GM04503 (cell line): ENCODE data around the gene DGCR2.
"Not testable (repeated sequence)": the region's sequence is repeated elsewhere in the genome, so short reads cannot be mapped to it uniquely, and the experiment has no call there.

ENCODE experiments used
- DNase-seq: peaks from one replicate; pipeline ENCODE4 v3.0.0-alpha.2; 2012; ENCODE audit warnings: low read depth

DGCR2 gene

GRCh38 chr22:19042285-19043120 lies 79.7 kb downstream of the DGCR2 start:
- no peak for DNase-seq

DNA sequence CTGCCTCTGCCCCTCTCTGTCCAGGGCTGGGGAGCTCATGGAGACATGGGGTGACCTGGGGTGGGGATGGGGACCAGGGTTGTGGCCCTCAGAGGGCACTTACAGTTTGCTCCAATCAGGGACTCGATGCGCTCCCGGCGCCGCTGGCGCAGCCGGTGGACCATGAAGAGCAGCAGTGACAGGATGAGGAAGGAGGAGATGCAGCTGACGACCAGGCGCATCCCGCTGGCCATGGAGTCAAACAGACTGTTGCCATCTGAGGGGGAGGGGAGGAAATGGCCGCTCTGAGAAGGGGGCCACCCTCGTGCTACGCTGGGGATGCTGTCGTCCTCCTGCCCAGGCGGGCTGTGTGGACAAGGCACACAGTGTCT lies 80.5 kb downstream of the DGCR2 start:
- no peak for DNase-seq

DNA sequence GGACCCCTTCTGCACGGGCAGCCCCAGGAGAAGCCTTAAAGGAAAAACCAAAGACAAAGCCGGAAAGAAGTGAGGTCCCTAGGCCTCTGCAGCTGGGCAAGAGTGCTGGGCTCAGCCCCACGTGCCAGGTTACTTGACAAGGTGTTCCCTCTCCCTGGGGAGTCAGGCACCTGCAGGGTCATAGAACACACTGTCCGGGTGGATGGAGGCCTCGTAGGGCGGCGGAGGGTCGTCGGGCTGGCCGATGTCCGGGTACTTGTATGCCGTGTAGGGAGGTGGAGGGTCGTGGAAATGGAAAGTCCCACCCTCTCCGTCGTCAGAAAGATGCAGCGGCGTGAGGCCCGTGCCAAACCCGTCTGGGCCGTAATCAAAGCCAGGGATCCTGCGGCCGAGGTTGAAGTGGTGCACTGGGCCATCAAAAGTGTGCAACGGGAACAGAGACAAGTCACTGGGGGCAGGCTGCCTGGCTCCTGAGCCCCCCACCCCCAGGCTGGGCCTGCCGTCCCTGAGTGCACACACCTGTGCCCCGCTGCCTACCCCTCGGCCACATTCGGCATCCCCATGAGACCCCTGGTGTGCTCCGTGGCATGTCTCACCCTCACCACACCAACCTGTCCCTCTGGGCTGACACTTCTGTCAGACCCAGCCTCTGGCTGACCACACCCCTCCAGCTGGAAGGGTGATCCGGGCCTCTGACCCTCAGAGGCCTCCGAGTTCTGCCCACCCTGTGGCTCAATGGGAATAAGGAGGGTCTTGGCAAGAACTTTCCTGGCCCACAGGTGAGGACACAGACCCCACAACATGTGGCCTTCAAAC lies 81.1 kb downstream of the DGCR2 start:
- DNase-seq = no peak

DNA sequence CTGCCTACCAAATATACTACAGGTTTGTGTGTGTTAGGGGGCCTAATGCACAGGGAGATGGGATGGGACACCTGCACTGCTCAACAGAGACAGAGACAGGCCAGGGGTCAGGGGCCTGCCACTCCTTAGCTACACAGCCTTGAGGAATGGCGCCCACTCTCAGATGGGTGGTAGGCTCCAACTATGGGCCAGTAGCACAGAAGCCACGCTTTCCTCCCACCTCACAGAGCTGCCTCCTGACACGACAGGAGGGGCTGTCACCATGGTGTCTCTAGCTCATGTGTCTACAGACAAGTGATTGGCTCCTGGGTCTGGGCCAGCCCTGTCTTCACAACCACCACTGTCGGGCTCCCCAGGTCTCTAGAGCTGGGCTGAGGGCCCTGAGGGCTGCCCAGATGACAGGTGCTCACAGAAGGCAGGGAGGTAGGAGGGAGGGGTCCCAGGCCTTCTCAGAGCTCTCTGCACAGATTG lies 81.8 kb downstream of the DGCR2 start:
- no peak for DNase-seq

- DNase-seq = no peak
These were observed 82.4 kb downstream of the DGCR2 start for GRCh38 chr22:19039796-19040280.

DNA sequence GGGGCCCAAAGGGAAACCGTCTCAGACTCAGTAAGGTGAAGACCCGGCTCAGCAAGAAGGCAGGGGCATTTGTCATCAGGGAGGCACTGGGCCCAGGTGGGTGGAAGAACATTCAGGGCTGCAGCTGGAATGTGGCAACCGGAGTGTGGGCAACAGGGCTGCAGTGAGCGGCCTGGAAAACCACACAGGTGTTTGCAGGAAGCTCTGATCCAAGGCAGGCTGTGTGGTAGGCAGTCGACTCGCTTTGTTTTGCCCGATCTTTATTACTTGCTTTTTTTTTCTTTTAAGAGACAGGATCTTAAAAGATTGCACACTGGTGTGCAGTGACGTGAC lies 82.8 kb downstream of the DGCR2 start:
- DNase-seq = no peak

DNA sequence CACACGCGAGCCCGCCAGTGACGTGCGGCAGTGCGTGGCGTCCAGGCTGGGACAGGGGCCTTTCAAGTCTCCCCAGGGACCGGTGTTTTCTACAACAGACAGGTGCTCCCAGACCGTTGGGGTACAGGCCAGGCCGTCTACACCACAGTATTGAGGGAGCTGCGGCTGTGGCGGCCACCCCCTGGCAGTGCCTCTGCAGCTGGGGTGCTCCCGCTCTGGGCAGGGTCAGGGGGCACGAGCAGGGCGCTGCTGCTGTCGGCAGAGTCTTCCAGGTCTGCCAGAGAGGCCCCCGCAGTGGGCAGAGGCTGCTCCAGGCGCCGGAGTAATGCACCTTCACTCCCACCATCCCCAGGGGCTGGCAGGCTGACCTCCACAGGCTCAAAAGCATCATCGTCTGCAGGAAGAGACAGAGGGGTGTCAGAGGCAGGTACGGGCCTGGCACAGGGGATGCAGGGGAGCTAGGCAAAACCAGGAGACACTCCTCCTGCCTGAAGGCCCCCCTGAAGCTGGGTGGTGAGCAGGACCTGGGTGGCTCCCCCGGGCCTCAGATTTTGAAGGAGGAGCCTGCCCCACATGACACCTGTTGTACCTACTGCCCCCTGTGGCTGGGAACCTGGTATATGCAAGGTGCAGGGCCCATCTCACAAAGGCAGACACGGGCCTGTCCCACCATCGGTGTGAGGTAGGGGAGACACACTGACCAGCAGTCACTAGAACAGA lies 83.3 kb downstream of the DGCR2 start:
- DNase-seq = no peak

GRCh38 chr22:19038164-19038546 lies 84.1 kb downstream of the DGCR2 start:
- DNase-seq = no peak

DNA sequence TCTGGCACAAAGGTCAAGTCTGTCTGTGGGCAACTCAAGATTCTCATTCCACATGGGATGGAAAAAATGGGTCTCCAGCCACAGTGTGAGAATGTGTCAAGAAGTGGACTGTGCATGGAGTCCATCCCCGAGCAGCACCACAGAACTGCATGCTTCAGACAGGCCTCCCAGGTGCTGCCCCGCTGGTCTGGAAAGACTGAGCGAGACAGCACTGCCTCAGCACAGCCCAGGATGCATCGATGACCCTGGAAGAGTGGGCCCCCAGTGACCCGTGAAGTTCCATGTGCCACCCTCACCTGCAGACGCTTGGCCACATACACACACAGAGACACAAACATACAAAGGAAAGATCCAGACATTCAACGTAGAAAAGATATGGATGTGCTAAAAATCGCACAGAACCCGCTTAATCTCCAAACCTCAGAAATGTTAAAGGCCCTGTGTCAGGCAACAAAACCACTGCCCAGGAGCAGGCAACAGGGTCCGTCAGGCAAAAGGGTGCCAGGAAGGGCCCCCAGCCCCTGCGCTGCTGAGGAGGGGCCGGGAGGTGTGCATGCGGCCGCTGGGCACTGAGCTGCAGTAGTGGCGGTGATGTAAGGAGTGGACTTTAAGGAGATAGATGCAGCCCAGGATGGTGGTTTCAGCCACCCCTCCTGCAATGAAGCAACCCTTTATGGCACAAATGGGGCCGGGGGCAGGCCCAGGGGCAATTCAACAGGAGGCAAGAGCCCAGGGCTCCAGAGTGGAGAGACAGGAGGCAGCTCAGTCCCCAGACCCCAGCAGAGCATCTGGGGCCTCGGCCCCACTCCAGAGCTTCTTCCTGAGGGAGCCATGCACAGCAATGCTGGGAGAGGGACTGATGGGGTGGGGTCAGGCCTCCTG lies 84.7 kb downstream of the DGCR2 start:
- DNase-seq = no peak

DNA sequence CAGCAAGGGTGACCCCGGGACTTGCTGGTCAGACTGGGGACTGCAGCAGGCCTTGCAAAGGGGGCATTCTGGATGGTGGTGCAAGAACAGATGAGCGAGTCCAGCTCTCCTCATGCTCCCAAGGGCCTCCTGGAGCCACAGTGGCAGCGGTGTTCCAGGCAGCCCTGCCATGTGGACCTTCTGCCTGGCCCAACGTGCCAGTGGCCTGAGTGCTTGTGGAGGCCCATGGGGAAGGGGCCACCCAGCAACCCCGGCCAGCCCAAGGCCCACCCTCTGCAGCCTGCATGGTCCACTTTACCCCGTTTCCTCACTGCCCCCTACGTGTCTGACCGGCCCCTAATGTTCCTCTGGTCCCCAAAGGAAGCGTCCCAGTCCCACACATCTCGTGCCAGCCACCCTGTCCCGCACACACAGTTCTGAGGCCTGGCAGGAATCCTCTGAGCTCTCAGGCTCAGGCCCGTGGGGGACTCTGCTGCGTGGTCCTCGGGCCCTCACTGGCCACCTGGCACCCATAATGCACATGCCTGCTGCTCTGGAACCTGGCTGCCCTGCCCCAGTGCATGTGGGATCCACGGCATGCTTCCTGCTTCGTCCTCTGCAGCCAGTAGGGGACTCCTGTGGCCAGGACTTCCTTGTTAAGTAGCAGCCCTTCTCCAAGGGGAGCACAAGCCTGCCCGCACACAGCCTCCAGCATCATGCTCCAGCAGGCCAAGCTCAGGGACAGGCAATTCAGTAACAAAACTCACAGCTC lies 85.5 kb downstream of the DGCR2 start:
- no peak for DNase-seq

DNA sequence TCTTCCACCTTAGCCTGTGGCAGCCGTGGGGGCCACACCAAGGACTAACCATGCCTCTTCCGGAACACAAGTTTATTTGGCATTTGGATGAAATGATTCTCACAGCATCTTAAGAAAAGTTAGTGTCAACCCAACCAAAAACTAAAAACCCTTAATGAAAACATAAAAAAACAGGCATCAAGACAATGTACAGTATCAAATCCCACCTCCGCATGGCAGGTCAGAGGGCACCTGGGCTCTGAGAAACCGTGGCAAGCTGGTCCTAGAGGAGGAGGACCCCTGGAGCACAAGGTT lies 86.0 kb downstream of the DGCR2 start:
- DNase-seq = no peak

- no peak for DNase-seq
These were observed 86.6 kb downstream of the DGCR2 start for GRCh38 chr22:19035474-19036228.

DNA sequence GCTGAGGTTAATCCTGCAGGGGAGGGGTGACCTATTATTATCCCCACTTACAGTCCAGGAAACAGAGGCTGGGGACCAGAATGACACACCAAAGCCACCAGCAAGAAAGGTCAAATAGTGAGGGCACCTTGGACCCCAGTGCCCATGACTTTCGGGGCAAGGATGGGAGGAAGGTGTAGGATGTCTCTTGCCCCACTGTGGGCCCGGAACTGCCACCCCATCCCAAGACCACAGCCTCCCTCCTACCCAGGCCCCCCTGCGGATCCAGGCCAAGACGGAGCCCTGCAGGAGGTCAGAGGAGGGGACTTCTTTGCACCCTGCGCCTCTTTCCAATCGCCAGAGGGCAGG lies 87.1 kb downstream of the DGCR2 start:
- not testable (repeated sequence) for DNase-seq

GRCh38 chr22:19034724-19035120 lies 87.5 kb downstream of the DGCR2 start:
- DNase-seq = not testable (repeated sequence)

GRCh38 chr22:19034031-19034723 lies 88.0 kb downstream of the DGCR2 start:
- DNase-seq = not testable (repeated sequence)

DNA sequence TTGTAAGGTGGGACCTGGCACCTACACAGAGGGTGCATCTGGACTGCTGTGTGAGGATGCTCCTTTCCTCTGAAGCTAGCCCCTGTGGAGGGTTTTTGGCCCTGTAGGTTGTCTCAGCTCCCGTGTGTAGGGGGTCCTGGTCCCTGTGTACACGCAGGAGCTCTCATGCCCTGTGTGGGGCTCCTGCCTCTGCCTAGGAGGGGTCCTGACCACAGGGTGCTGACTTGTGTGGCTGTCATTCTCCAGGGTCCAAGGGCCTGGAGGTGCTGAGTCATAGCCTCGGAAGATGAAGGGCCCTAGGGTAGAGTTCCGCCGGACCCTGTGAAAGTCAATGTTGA lies 88.7 kb downstream of the DGCR2 start:
- not testable (repeated sequence) for DNase-seq

DNA sequence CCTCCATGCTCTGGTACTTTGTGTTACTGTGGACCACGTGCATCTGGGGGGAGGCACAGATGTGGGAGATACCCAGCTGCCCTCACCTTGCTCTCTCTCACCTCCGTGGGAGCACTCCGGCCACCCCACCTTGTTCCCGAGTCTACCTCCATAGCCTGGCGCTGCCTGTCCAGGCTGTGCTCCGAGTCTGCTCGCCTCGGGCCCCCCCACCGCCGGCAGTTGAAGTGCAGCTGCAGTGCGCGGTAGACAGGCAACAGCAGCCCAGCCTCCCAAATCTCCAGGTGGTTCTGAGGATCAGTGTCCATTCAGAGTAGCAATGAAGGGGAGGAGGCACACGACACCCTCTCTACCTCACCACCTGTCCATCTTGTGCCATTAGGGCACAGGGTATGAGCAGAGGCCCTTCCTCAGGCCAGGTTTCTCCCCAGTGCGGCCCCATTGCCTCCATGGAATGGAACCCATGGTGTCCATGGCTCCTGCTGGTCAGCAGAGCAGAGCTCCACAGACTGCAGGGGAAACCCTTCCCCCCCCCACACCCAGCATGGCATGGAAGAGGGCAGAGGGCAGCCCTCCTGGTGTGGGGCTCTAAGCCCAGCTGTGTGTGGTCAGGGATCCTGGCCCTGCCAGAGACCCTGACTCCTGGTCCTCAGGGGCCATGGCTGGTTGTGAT lies 89.2 kb downstream of the DGCR2 start:
- DNase-seq = not testable (repeated sequence)

GRCh38 chr22:19032156-19032785 lies 89.9 kb downstream of the DGCR2 start:
- DNase-seq = not testable (repeated sequence)

- DNase-seq = not testable (repeated sequence)
These were observed 91.3 kb downstream of the DGCR2 start for GRCh38 chr22:19030889-19031252.
